Tibial nerve (tissue), 4 donors: ENCODE measurements around the gene ERI3.

ENCODE experiments used
- CTCF ChIP-seq, 5 experiments: fragments of 200-600 bp in 3 of 5; fragments of 450-650 bp in 2 of 5; sonication (generic) in 3 of 5; IDR thresholded peaks; one replicate each; pipeline ENCODE4 v1.5.1; 2016 to 2019; ENCODE audit warnings: antibody characterized with exemption in 5 of 5, mild to moderate bottlenecking in 3 of 5, moderate library complexity in 2 of 5
- EP300 ChIP-seq, 2 donors: sonication (generic); formaldehyde crosslinking; IDR thresholded peaks; one replicate each; pipeline ENCODE4 v1.6.1; 2017; ENCODE audit warnings: antibody characterized with exemption in 2 of 2, mild to moderate bottlenecking in 1 of 2
- POLR2A ChIP-seq, 2 donors: fragments of 450-650 bp; IDR thresholded peaks; one replicate each; pipeline ENCODE4 v1.6.1; 2017; ENCODE audit warnings: antibody characterized with exemption in 2 of 2, mild to moderate bottlenecking in 2 of 2, moderate library complexity in 2 of 2

- no peak for TF ChIP-seq CTCF (IDR thresholded peaks at IDR 0.05)
- no peak for TF ChIP-seq POLR2A (IDR thresholded peaks at IDR 0.05)
- no peak for TF ChIP-seq EP300 (IDR thresholded peaks at IDR 0.05)
Observed at GRCh38 chr1:44348061-44348485, 7.0 kb downstream of the ERI3 start.
